KBM-7 (cell line): ENCODE data around the gene RPS15A.

Source experiments
- DNase-seq: peaks from one replicate; pipeline ENCODE4 v3.0.0-alpha.2; 2015
- in situ Hi-C: fragments of 300-500 bp; cut with MboI; formaldehyde crosslinking; loops from 2 replicates; pipeline ENCODE4 v1.14.3; 2020; ENCODE audit warnings: low sequenced_read_pairs, low pct_unique_long_range_greater_than_20kb, mixed read lengths

The RPS15A gene

GRCh38 chr16:18789850-18790706 is at the start of gene RPS15A:
Gene RPS15A (minus strand): TSS chr16:18790334. CDS start chr16:18789113, 1,221 bp downstream.
- in situ Hi-C loops: no loop called here

DNA sequence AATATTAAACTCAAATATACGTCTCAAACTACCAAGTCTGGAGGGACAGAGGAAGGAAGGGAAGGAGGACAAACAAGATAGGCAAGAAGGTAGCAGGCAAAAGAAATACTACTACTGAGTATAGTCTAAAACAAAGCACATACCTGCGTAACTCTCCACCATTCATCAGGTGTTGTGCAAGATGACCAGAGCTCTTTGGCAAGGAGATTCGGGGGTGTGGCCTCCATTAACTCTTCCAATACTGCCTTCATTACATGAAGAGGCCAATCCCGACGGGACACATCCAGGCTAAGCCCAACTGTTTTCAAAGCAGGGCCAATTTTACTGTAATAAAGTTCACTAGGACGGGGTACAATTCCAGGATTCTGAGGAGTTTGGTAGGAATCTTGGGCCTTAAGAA is 49.4 kb upstream of the RPS15A start:
- no peak for DNase-seq

More at GRCh38 chr16:18789850-18790706, at the start of gene RPS15A:
- peak; percentile 95 for DNase-seq

GRCh38 chr16:18836702-18837101 is 46.6 kb upstream of the RPS15A start:
- in situ Hi-C loops: no loop called here
- no peak for DNase-seq

More for the DNA sequence above, 49.4 kb upstream of the RPS15A start:
- in situ Hi-C loops: no loop called here

- DNase-seq: no peak
Observed at GRCh38 chr16:18834864-18835263, 44.7 kb upstream of the RPS15A start.

DNA sequence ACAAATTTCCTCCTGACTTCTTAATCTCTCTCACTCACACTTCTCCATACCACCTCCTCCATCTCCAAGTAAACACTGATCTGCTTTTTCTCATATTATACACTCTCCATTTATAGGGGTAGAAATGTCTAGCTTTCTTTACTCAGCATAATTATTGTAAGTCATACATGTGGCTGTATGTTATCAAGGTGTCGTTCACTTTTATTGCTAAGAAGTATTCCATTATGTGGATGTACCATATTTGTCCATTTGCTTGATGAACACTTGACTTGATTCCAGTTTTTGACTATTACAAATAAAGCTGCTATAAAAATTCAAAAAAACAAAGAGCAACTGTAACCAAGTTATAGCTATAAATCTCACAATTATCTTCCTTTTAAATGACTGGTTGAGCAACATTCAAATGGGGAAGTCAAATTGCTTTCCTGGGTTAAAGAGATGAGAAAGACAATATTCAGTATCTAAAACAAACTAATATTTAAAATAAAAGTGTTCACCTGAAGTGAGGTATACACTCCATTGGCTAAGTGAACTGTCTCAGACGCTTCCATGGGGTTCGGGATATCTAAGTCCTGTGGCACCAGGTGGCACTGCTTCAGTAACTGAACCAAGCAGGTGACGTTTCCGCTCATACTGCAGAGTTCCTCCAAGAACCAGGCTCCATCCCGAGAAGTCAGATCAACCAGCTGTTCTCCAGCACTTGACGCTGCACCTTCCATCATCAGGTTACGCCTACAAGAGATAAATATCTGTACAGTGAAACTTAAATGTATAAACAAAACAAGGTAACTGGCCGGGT is 43.8 kb upstream of the RPS15A start:
- DNase-seq: no peak
- in situ Hi-C loops: no loop called here

More at GRCh38 chr16:18834864-18835263, 44.7 kb upstream of the RPS15A start:
- in situ Hi-C loops: no loop called here

- DNase-seq: no peak
- in situ Hi-C loops: no loop called here
Observed at GRCh38 chr16:18832613-18833012, 42.5 kb upstream of the RPS15A start.

GRCh38 chr16:18832006-18832405 is 41.9 kb upstream of the RPS15A start:
- no peak for DNase-seq
- in situ Hi-C loops: no loop called here

GRCh38 chr16:18829251-18829650 is 39.1 kb upstream of the RPS15A start:
- in situ Hi-C loops: no loop called here
- no peak for DNase-seq

DNA sequence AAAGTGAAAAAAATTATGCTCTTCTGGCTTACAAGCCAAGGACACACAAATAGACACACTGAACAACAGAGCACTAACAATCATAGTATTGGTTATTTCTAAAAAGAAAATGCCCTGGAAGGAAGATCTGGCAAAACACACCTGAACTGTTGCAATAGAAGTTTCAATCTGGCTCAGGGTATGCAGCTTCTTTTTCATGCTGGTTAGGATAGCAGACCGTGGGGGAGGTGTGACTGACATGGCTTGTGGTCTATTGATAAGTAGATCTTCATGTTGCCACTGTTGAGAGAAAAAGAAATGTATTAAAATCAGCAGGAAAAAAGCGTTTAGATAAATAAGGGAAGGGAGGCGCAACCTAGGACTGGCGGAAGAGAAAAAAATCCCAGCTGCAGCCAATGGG is 37.8 kb upstream of the RPS15A start:
- in situ Hi-C loops: no loop called here

GRCh38 chr16:18816286-18816685 is 26.2 kb upstream of the RPS15A start:
- in situ Hi-C loops: no loop called here
- no peak for DNase-seq

More for the DNA sequence above, 37.8 kb upstream of the RPS15A start:
- no peak for DNase-seq

- in situ Hi-C loops: no loop called here
- DNase-seq: no peak
Observed at GRCh38 chr16:18811925-18812324, 21.8 kb upstream of the RPS15A start.

DNA sequence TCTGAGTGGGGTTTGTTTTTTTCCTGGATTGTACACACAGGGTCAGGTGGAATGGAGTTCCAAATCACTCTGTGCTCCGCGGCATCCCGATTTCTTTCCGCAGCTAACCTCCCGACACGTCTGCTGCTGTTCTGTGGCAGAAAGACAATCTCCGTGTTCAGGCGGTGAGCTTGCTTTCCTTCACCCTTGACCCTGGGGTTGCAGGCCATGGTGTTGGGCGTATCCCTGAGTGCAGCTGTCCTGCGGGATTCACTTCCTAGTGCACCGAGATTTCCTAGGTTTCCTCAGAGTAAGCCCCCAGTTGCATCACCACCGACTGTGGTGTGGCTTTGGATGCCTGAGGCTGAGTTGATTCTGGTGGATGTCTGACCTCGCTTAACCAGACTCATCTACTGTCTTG is 19.0 kb upstream of the RPS15A start:
- in situ Hi-C loops: no loop called here
- no peak for DNase-seq

- DNase-seq: no peak
- in situ Hi-C loops: no loop called here
Observed at GRCh38 chr16:18805257-18805773, 15.2 kb upstream of the RPS15A start.

DNA sequence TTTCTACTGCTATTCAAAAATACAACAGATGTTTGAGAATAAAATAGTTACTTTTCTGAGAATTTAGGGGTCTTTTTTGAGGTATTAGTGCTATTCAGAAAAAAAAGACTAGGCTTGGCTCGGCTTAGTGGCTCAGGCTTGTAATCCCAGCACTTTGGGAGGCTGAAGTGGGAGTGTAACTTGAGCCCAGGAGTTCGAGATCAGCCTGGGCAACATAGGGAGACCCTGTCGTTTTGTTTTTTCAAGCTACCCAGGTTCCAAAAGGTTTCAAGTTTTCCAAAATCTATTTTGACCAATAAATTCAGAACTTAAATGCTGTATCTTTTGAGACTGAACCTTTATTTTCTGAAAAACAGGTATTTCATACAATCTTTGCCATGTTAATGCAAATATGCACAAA is 14.4 kb upstream of the RPS15A start:
- in situ Hi-C loops: no loop called here
- no peak for DNase-seq

- in situ Hi-C loops: no loop called here
- DNase-seq: no peak
Observed at GRCh38 chr16:18803569-18804462, 13.7 kb upstream of the RPS15A start.

DNA sequence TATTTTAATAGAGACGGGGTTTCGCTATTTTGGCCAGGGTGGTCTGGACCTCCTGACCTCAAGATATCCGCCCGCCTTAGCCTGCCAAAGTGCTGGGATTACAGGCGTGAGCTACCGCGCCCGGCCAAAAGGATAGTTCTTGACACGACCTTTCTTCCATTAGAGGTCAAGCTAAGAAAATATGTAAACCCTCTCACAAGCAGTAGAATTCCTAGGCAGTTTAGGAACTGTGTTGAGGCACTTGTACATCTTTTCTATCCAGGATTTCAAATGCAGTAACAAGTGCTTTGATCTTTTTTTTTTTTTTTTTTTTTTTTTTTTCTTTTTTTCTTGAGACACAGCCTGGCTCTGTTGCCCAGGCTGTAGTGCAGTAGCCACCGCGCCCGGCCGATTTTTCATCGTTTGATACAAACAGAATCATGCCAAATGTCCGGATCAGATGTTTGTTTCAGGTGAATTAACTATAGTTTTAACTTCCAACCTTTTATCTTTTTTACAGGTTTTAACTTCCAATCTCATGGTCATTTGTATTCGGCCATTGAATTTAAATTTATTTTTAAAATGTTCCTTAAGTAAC is 12.7 kb upstream of the RPS15A start:
- DNase-seq: no peak
- in situ Hi-C loops: no loop called here

DNA sequence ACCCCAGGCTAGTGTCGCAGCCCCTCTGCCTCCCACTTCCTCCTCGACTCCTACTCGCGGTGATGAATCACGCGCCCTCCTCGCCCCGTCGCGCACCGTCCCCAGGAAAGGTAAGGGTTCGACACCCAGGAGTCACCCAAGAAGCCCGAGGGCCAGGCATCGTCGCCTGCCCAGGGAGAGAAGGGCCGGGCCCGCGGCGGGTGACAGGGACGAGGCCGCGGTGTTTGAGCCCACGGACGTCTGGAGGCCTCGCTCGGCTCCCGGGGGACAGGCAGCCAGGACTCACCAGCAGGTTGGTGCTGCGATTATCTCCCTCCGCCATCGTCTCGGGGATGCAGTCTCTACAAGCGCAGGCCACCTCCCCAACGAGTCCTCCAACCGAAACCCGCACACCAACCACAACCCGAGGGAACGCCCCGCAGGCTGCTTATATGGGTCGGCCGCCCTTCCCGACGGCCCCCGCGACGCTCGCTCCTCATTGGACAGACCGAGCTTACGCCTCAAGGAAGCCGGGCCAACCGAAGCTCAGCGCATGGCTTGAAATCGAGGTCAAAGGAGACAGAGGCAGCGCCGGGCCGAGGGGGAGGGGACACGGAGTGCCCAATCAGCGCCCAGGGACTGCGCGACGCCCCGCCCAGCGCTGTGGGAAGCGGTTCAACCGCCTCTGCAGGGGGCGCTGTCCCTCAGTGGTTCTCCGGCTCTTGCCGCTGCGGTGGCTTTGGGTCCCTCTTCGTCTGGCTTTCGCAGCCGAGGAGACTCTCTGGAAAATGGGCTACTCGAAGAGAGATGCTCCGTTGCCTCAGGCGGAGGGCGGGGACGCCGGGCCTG is 11.2 kb upstream of the RPS15A start, which contains the start of gene ARL6IP1:
TSS of gene ARL6IP1 (minus strand) at position 405 of the 828 bp plus-strand sequence. CDS start at position 322, 83 bp downstream.
- in situ Hi-C loops: no loop called here
- peak; percentile 100 for DNase-seq

DNA sequence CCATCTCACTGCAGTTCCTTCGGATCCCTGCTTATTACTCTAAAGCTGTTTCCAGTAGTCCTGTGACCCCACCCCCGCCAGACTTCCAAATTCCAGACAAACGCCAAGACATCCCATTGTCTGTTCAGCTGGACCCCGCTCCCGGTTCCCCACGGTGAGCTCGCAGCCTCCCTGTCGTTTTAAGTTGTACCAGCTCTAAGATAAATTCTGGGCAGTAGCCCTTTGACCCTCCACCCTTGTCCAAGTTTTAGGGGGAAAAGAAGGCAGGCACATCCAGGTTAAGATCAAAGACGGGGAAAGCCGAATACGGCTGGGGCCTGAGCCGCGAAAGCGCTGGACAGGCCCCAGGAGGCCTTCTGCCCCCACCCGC is 10.6 kb upstream of the RPS15A start:
- in situ Hi-C loops: no loop called here
- DNase-seq: peak; percentile 27
